Mucosa of descending colon (tissue), 3 donors: ENCODE data around the gene BMP6. TPM values are rescaled to one million over a fixed set of nuclear protein-coding genes. Genes with fewer than 3 reads are reported as not detected.

Source experiments
- ATAC-seq: fragments of 200-7000 bp; cut with Tn5 transposase; one replicate; pipeline ENCODE4 v1.9.1; 2020; ENCODE audit warnings: mild to moderate bottlenecking, moderate library complexity
- DNase-seq, 3 donors: peaks; one replicate each; pipeline ENCODE4 v3.0.0-alpha.2; 2020
- H3K36me3 ChIP-seq: fragments of 200-600 bp; one replicate; pipeline ENCODE4 v1.8.0; 2021; ENCODE audit warnings: low read depth, mild to moderate bottlenecking
- H3K4me1 ChIP-seq: fragments of 200-600 bp; one replicate; pipeline ENCODE4 v1.8.0; 2021; ENCODE audit warnings: low read depth, mild to moderate bottlenecking
- H3K4me3 ChIP-seq: fragments of 200-600 bp; one replicate; pipeline ENCODE4 v1.8.0; 2021; ENCODE audit warnings: mild to moderate bottlenecking
- H3K9me3 ChIP-seq: fragments of 200-600 bp; one replicate; pipeline ENCODE4 v1.8.0; 2021; ENCODE audit warnings: mild to moderate bottlenecking
- CTCF ChIP-seq: fragments of 200-600 bp; IDR thresholded peaks from one replicate; pipeline ENCODE4 v1.8.0; 2022; ENCODE audit warnings: antibody characterized with exemption, mild to moderate bottlenecking
- intact Hi-C, 2 donors: fragments of 100-400 bp; cut with DNase I in 1 of 2; cut with micrococcal nuclease in 1 of 2; formaldehyde crosslinking; loops; one replicate each; pipeline versions ENCODE4 v1.11.0 to v1.11.1; 2022; cut with DNase I, micrococcal nuclease
- total RNA-seq, 3 donors: library from RNA; stranded (reverse); fragmentation: NEBNext Ultra II Directional in 2 of 3; extraction: Animal tissue kit (Norgen Biotek cat#: 25700) in 2 of 3; gene quantifications; one replicate each; pipeline versions ENCODE4 v1.2.1 to v1.2.4, GENCODE V29; 2021 to 2023
- donor health status: DM: no; HTN: no; CAD: no; lungs with moderate emphysema.
- donor health status: DM: no; HTN: no; CAD: no.
- donor health status: DM: no; HTN: yes; CAD: no.

The BMP6 gene
- total RNA-seq, 3 donors from 2014 or later = 0.55 to 1.9 (median 0.98) TPM

DNA sequence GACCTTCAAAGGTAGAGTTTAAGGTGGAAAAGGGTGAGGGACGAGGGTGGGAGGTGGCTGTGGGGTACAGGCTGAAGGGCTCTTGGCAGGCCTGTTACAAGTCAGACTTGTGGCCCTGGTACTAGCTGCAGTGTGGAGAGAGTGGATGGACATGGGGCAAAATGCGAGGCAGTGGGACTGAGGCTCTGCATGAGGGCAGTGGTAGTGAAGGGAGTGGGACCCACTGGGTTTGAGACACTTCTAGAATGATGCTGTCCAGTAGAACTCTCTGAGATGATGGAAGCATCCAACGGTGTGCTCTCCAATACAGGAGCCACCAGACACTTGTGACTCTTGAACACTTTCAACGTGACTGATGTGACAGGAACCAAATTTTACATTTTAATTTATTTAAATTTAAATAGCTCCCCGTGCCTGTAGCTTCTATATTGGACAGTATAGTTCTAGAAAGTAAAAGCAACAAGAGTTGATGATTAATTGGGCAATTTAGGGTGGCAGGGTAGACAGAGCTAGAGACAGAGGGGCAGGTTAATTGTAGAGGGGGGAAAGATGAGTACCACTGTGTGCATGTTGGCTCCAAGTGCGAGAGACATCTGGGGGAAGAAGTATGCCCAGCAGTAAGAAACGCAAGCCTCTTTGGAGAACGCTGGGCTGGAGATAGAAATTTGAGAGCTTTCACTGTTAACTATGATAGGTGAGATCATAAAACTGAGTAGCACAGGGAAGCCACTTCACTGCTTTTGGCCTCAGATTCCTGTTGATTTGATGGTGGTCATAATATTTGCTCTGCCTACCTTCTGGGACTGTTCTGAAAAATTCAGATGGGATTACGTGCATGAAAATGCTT is 107.2 kb downstream of the BMP6 start:
- Histone ChIP-seq H3K4me3 (no peak overlapping the region), H3K9me3 (no peaks in the 10 kb centered on the region), H3K36me3 (no peaks in the 10 kb centered on the region), H3K4me1 (peaks cover 2% of the 10 kb centered on the region)
- ATAC-seq (no peak), DNase-seq (no peak)
- no peak for TF ChIP-seq CTCF
- intact Hi-C loops = no loop called here

DNA sequence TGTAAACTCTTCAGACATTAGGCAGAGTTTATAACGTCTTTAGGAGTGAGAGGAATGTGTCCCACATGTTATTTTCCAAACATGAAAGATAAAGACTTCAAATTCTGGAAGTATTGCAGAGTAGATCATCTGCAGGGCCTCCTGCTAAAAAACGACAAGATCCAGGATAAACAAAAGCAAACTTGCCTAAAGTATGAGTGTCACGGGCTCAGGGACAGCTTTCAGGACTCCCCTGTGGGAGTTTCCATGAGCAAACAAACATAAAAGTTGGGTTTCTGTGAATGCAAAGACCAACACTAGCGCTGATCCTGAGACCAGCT is 107.8 kb downstream of the BMP6 start:
- H3K9me3 ChIP-seq = no peaks in the 10 kb centered on the region
- no peak for TF ChIP-seq CTCF
- H3K4me3 ChIP-seq = no peak overlapping the region
- no peaks in the 10 kb centered on the region for H3K36me3 ChIP-seq
- ATAC-seq (no peak), DNase-seq (no peak)
- intact Hi-C loops = no loop called here
- H3K4me1 ChIP-seq = peaks cover 2% of the 10 kb centered on the region

GRCh38 chr6:7836371-7837026 is 110.6 kb downstream of the BMP6 start:
- Histone ChIP-seq H3K9me3 (no peaks in the 10 kb centered on the region), H3K36me3 (no peaks in the 10 kb centered on the region), H3K4me1 (peaks cover 2% of the 10 kb centered on the region), H3K4me3 (no peak overlapping the region)
- no peak for TF ChIP-seq CTCF
- DNase-seq (no peak), ATAC-seq (no peak)
- intact Hi-C loops = no loop called here

DNA sequence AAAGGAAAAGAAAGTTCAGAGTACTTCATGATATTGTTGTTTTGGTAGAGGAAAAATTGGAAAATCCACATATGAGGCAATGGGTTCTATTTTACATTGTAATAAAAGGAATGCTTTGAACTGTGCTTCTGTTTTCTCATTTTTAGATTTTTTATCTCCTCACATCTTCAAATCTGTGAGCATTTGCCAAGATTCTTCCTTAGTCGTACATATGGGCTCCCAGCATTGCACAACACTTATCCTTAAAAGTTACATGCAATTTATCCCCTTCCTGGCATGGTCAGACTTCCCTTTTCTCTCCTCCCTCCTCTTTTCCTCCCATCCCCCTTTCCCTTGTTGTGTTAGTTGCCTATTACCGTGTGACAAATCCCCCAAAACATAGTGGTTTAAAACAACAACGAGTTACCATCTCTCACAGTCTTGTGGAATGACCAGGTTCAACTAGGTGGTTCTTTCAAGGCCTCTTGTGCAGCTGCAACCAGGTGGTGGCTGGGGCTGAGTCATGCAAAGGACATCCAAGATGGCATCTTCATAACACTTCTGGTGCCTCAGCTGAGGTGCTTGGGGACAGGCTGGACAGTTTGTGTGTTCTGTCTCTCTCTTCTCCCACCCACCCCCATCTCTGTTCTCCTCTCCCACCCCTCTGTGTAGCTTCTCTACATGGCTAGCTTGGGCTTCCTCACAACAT is 116.0 kb downstream of the BMP6 start:
- no peak for TF ChIP-seq CTCF
- no peak for ATAC-seq

DNA sequence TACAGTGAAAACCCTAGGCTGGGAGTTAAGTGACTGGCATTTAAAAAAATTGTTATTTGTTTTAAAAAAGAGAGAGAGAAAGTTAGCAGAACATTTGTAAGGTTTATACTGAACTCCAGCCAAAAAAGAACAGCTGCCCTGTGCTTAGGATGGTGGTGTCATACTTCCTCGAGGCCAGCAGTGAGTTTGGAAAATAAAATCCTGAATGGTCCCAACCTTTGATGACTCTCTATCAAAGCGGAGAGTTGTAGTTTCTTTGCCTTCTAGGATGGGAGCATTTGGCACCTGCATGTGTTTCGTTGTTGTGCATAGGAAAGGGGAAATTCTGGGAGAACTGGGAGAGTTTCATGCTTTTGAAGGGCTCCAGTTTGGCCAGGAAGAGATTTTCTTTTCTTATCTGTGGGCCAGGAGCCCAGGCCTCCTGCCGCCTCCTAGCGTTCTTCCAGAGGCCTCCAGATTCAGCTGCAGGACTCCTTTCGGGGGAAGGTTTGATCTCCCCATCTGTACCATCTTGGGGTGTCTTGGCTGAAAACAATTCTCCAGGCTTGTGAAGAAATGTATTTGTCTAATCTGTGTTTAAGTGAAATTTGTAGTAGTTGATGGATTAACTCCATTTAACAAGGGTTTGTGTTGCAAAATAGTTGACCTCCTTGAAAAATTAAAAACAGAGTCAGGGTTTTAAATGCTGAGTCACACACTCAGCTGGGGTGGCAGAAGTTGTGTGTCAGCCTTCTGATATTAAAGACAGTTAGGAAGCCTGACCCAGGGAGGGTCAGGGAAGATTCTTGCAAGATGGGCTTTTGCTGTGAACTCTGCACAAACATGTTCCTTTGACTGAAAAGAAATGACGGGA is 121.3 kb downstream of the BMP6 start:
- DNase-seq (no peak), ATAC-seq (no peak)
- H3K4me3 ChIP-seq = no peak overlapping the region
- H3K9me3 ChIP-seq = peaks cover 10% of the 10 kb centered on the region
- no peaks in the 10 kb centered on the region for H3K36me3 ChIP-seq
- intact Hi-C loops = no loop called here
- H3K4me1 ChIP-seq = no peaks in the 10 kb centered on the region
- TF ChIP-seq CTCF = no peak

More for the DNA sequence above, 116.0 kb downstream of the BMP6 start:
- Histone ChIP-seq H3K4me3 (no peak overlapping the region), H3K4me1 (no peaks in the 10 kb centered on the region), H3K9me3 (no peaks in the 10 kb centered on the region), H3K36me3 (no peaks in the 10 kb centered on the region)
- intact Hi-C loops = no loop called here
- no peak for DNase-seq
